ENCODE results near the gene RPL32. TPM values are rescaled to one million over a fixed set of nuclear protein-coding genes. Genes with fewer than 3 reads are reported as not detected.
"Not testable (repeated sequence)": the region's sequence is repeated elsewhere in the genome, so short reads cannot be mapped to it uniquely, and the experiment has no call there.

Gene RPL32
- polyA plus RNA-seq, 5 donors, result 2,442 to 3,164 (median 2,704) TPM

DNA sequence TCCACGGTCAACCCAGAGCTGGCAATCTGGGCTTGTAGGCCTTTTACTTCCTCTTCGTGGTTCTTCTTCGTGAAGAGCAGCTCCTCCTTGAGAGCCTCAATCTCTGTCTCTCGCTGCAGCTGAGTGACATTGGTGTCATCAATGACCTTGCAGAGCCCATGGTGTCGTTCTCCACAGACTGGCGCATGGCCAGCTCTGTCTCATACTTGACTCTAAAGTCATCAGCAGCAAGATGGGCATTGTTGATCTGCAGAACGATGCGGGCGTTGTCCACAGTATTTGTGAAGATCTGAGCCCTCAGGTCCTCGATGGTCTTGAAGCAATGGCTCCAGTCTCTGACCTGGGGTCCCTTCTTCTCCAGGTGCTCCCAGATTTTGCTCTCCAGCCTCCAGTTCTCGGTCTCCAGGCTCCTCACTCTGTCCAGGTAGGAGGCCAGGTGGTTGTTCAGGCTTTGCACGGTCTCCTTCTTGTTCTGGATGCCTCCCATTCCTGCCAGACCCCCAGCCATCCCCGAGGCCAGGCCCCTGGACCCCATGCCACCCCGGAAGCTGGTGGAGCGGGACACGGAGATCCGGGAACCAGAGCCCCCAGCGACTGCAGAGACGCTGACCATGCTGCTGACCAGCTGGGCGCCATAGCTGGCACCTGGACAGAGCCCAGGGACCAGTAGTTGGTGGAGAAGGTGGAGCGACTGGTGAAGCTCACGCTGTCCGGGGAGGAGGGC is 53.2 kb downstream of the RPL32 start:
- not testable (repeated sequence) for DNase-seq

DNA sequence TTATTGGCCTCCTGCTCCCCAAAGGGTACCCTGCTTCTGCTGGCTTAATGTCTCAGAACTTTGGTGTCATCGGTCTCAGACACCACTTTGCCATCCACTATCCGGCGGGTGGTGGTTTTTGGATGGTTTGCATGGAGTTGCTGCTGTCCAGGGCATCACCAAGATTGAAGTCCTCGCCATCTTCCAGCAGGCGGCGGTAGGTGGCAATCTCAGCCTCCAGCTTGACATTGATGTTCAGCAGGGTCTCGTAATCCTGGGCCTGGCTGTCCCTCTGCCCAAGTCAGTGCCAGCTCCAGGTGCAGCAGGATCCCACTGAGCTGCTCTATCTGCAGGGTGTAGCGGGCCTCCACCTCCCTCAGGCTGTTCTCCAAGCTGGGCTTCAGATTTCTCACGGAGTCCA is 54.0 kb downstream of the RPL32 start:
- not testable (repeated sequence) for DNase-seq

DNA sequence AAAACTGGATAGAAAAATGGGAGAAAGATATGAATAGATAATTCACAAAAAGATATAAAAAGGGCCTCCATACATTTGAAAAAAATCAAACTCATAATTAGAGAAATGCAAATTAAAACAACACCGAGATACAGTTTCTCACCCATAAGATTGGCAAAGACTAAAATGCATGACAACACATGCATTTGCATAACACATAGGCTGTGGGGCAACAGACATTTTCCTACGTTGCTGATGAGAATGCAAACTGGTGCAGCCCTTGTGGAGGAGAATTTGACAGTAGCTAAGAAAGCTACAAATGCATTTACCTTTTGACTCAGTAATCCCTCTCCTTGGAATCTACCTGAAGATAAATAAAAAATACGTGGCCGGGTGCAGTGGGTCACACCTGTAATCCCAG is 56.3 kb downstream of the RPL32 start:
- DNase-seq, result no peak

Other genes with a start within 250 kb of the RPL32 start
- 100 to 1,000 TPM; 114 to 142 (median 127) TPM for gene RAF1, start 177.4 kb downstream of the RPL32 start, polyA plus RNA-seq (ENCODE audit: insufficient read depth in 1 of 5, insufficient read length in 5 of 5, low replicate concordance in 1 of 5)
- gene TMEM40, start 82.3 kb downstream of the RPL32 start, polyA plus RNA-seq (ENCODE audit: insufficient read depth in 1 of 5, insufficient read length in 5 of 5, low replicate concordance in 1 of 5), result 1 to 10 TPM; 1.1 to 2.6 (median 2.0) TPM
- 10 to 100 TPM in 1 of 5 donors, 1 to 10 TPM in 4; 4.3 to 10.6 (median 5.8) TPM for gene CAND2, start 44.9 kb downstream of the RPL32 start, polyA plus RNA-seq (ENCODE audit: insufficient read depth in 1 of 5, insufficient read length in 5 of 5, low replicate concordance in 1 of 5)
- gene IQSEC1, start 231.9 kb upstream of the RPL32 start, polyA plus RNA-seq (ENCODE audit: insufficient read depth in 1 of 5, insufficient read length in 5 of 5, low replicate concordance in 1 of 5), result 10 to 100 TPM; 21.7 to 31.2 (median 29.6) TPM

Data from right lung (tissue), 5 donors.